ENCODE results near the gene C1orf56.
"Not testable (repeated sequence)": the region's sequence is repeated elsewhere in the genome, so short reads cannot be mapped to it uniquely, and the experiment has no call there.

Gene C1orf56

GRCh38 chr1:151067185-151067584, 19.6 kb downstream of the C1orf56 start:
- DNase-seq (ENCODE audit: extremely low read depth, insufficient read length) = no peak
- no peak overlapping the region for H3K4me3 ChIP-seq (replicated peaks; ENCODE audit: low read depth, low read length)
- no peak for TF ChIP-seq CTCF (IDR thresholded peaks at IDR 0.05; ENCODE audit: insufficient read depth, low read length, poor library complexity, severe bottlenecking)
- H3K27me3 ChIP-seq (replicated peaks; ENCODE audit: control insufficient read depth, insufficient read depth, low read length) = no peaks in the 10 kb centered on the region
- no peaks in the 10 kb centered on the region for H3K36me3 ChIP-seq (ENCODE audit: control insufficient read depth, insufficient read depth, low read length)

- H3K4me3 ChIP-seq (replicated peaks; ENCODE audit: low read depth, low read length) = no peak overlapping the region
- H3K27me3 ChIP-seq (replicated peaks; ENCODE audit: control insufficient read depth, insufficient read depth, low read length) = no peaks in the 10 kb centered on the region
- TF ChIP-seq CTCF (IDR thresholded peaks at IDR 0.05; ENCODE audit: insufficient read depth, low read length, poor library complexity, severe bottlenecking) = no peak
- H3K36me3 ChIP-seq (ENCODE audit: control insufficient read depth, insufficient read depth, low read length) = no peaks in the 10 kb centered on the region
- no peak for DNase-seq (ENCODE audit: extremely low read depth, insufficient read length)
These were observed 21.5 kb downstream of the C1orf56 start for GRCh38 chr1:151069103-151069486.

- TF ChIP-seq CTCF (IDR thresholded peaks at IDR 0.05; ENCODE audit: insufficient read depth, low read length, poor library complexity, severe bottlenecking) = peak; percentile 99
- DNase-seq (ENCODE audit: extremely low read depth, insufficient read length) = peak; percentile 95
- H3K4me3 ChIP-seq (replicated peaks; ENCODE audit: low read depth, low read length) = peak within 1 kb of the TSS; percentile 97
- H3K36me3 ChIP-seq (ENCODE audit: control insufficient read depth, insufficient read depth, low read length) = no peaks in the 10 kb centered on the region
- H3K27me3 ChIP-seq (replicated peaks; ENCODE audit: control insufficient read depth, insufficient read depth, low read length) = no peaks in the 10 kb centered on the region
These were observed 23.1 kb downstream of the C1orf56 start, which contains the start of gene GABPB2 for GRCh38 chr1:151070474-151071276. TSS of gene GABPB2 (plus strand) at chr1:151070761. CDS start at chr1:151088190, 17,429 bp downstream.

- no peak for TF ChIP-seq CTCF (IDR thresholded peaks at IDR 0.05; ENCODE audit: insufficient read depth, low read length, poor library complexity, severe bottlenecking)
- H3K36me3 ChIP-seq (ENCODE audit: control insufficient read depth, insufficient read depth, low read length) = no peaks in the 10 kb centered on the region
- no peaks in the 10 kb centered on the region for H3K27me3 ChIP-seq (replicated peaks; ENCODE audit: control insufficient read depth, insufficient read depth, low read length)
- DNase-seq (ENCODE audit: extremely low read depth, insufficient read length) = no peak
- no peak overlapping the region for H3K4me3 ChIP-seq (replicated peaks; ENCODE audit: low read depth, low read length)
These were observed 24.7 kb downstream of the C1orf56 start for GRCh38 chr1:151072224-151072623.

GRCh38 chr1:151085953-151086559, 38.5 kb downstream of the C1orf56 start:
- H3K27me3 ChIP-seq (replicated peaks; ENCODE audit: control insufficient read depth, insufficient read depth, low read length) = no peaks in the 10 kb centered on the region
- no peak overlapping the region for H3K4me3 ChIP-seq (replicated peaks; ENCODE audit: low read depth, low read length)
- TF ChIP-seq CTCF (IDR thresholded peaks at IDR 0.05; ENCODE audit: insufficient read depth, low read length, poor library complexity, severe bottlenecking) = no peak
- no peak for DNase-seq (ENCODE audit: extremely low read depth, insufficient read length)
- no peaks in the 10 kb centered on the region for H3K36me3 ChIP-seq (ENCODE audit: control insufficient read depth, insufficient read depth, low read length)

- H3K4me3 ChIP-seq (replicated peaks; ENCODE audit: low read depth, low read length); DNase-seq (ENCODE audit: extremely low read depth, insufficient read length); H3K36me3 ChIP-seq (ENCODE audit: control insufficient read depth, insufficient read depth, low read length); H3K27me3 ChIP-seq (replicated peaks; ENCODE audit: control insufficient read depth, insufficient read depth, low read length): not testable (repeated sequence)
These were observed 49.9 kb downstream of the C1orf56 start for GRCh38 chr1:151097426-151097825.
